Caco-2 (cell line): ENCODE measurements around the gene NUDT1. TPM values are rescaled to one million over a fixed set of nuclear protein-coding genes. Genes with fewer than 3 reads are reported as not detected.

Experiments
- BruUV-seq: library from RNA; stranded (reverse); fragments of 400-500 nt; replicated peaks from 2 replicates; lab custom pipeline; 2021; lab: Mats Ljungman, UMichigan
- CTCF ChIA-PET: fragments of 300-600 bp; sonication (Branson Sonifier 250); formaldehyde crosslinking; loops from one replicate; lab custom pipeline; 2022; ENCODE audit warnings: antibody characterized with exemption; lab: Charles Lee
- POLR2A ChIA-PET: fragments of 300-600 bp; sonication (Branson Sonifier 250); formaldehyde crosslinking; loops from one replicate; lab custom pipeline; 2022; ENCODE audit warnings: antibody characterized with exemption; lab: Charles Lee
- DNase-seq, 2 experiments: peaks; one replicate each; pipeline versions ENCODE4 v3.0.0 to v3.0.0-alpha.2; 2020 to 2022
- H3K27me3 ChIP-seq: replicated peaks from 2 replicates; pipeline ENCODE4 v1.6.0; 2011; ENCODE audit warnings: low read length; ENCODE audit not compliant: control insufficient read depth, insufficient read depth
- H3K36me3 ChIP-seq: 2 replicates; pipeline ENCODE4 v1.5.1; 2011; ENCODE audit warnings: low read length; ENCODE audit not compliant: control insufficient read depth, insufficient read depth
- H3K4me1 ChIP-seq: fragments of 250-450 bp; sonication (Bioruptor Pico); 2 replicates; pipeline ENCODE4 v1.5.1; 2020; ENCODE audit warnings: mild to moderate bottlenecking
- H3K4me3 ChIP-seq: 2 replicates; pipeline ENCODE4 v1.5.1; 2011; ENCODE audit warnings: low read depth, mild to moderate bottlenecking, control low read depth, low read length
- H3K9me3 ChIP-seq: fragments of 250-450 bp; sonication (Bioruptor Pico); 2 replicates; pipeline ENCODE4 v1.5.1; 2020; ENCODE audit warnings: mild to moderate bottlenecking, moderate library complexity
- H3K27ac Mint-ChIP-seq: one replicate; pipeline ENCODE4 v1.8.0; 2022; ENCODE audit warnings: mixed read lengths; ENCODE audit not compliant: unreplicated experiment
- H3K27me3 Mint-ChIP-seq: one replicate; pipeline ENCODE4 v1.8.0; 2022; ENCODE audit warnings: mixed read lengths; ENCODE audit not compliant: insufficient read depth, unreplicated experiment
- H3K36me3 Mint-ChIP-seq: one replicate; pipeline ENCODE4 v1.8.0; 2022; ENCODE audit warnings: mild to moderate bottlenecking, mixed read lengths; ENCODE audit not compliant: insufficient read depth, unreplicated experiment
- H3K4me1 Mint-ChIP-seq: one replicate; pipeline ENCODE4 v1.8.0; 2022; ENCODE audit warnings: low read depth, mixed read lengths; ENCODE audit not compliant: unreplicated experiment
- H3K4me3 Mint-ChIP-seq: one replicate; pipeline ENCODE4 v1.8.0; 2022; ENCODE audit warnings: mild to moderate bottlenecking, moderate library complexity, mixed read lengths; ENCODE audit not compliant: unreplicated experiment
- H3K9me3 Mint-ChIP-seq: one replicate; pipeline ENCODE4 v1.8.0; 2022; ENCODE audit warnings: mixed read lengths; ENCODE audit not compliant: unreplicated experiment
- intact Hi-C: fragments of 100-400 bp; cut with micrococcal nuclease; formaldehyde crosslinking; loops from one replicate; pipeline ENCODE4 v1.10.0; 2022; ENCODE audit not compliant: unreplicated experiment
- total RNA-seq: library from RNA; stranded (reverse); gene quantifications from 2 replicates; pipeline ENCODE4 v1.2.3, GENCODE V29; 2022
- TF ChIP-seq, protein P1 (sequence below), 2 experiments: fragments of 200-600 bp in 1 of 2; IDR thresholded peaks; 1 replicate in 1 of 2; 2 replicates in 1 of 2; pipeline versions ENCODE4 v1.5.1 to v1.8.0; 2011 to 2022; ENCODE audit warnings: antibody characterized with exemption in 1 of 2, control low read depth in 1 of 2, inconsistent platforms in 1 of 2, low read depth in 1 of 2, low read length in 1 of 2, mild to moderate bottlenecking in 1 of 2, moderate library complexity in 1 of 2; ENCODE audit not compliant: insufficient read depth in 1 of 2, severe bottlenecking in 1 of 2, unreplicated experiment in 1 of 2

NUDT1 gene
- total RNA-seq, 1 experiment from 2014 or later, result 42.8 TPM

DNA sequence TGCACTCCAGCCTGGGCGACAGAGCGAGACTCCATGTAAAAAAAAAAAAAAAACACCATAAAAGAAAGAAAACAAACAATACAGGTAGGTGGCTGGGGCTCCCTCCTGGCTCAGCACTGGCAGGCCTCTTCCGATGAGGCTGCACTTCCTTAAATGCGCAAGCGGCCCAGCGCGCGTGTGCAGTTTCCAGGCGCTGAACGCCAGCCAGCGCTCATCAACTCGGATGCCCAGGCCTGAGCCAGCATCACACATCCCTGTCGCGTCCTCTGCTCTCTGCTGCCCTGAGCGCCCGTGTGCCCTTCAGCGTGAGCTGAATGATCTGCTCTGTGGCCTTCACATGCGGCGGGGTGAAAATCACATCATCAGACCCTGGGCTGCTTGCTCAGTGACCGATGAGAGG is 31.8 kb downstream of the NUDT1 start:
- ChIA-PET POLR2A (no interaction called here), CTCF (interaction anchor here (0.6 kb wide), 1 partner anchor 67 kb away, joined by 6 read pairs; no protein-coding TSS in a partner anchor)
- Mint-ChIP-seq H3K9me3 (no peaks in the 10 kb centered on the region), H3K4me3 (no peak overlapping the region), H3K27me3 (no peaks in the 10 kb centered on the region), H3K36me3 (peaks cover 28% of the 10 kb centered on the region), H3K4me1 (peaks cover 5% of the 10 kb centered on the region), H3K27ac (no peak overlapping the region)
- Histone ChIP-seq H3K36me3 (peaks cover 7% of the 10 kb centered on the region), H3K4me3 (no peak overlapping the region), H3K4me1 (peaks cover 6% of the 10 kb centered on the region), H3K27me3 (no peaks in the 10 kb centered on the region), H3K9me3 (no peaks in the 10 kb centered on the region)
- TF ChIP-seq, protein P1, sequence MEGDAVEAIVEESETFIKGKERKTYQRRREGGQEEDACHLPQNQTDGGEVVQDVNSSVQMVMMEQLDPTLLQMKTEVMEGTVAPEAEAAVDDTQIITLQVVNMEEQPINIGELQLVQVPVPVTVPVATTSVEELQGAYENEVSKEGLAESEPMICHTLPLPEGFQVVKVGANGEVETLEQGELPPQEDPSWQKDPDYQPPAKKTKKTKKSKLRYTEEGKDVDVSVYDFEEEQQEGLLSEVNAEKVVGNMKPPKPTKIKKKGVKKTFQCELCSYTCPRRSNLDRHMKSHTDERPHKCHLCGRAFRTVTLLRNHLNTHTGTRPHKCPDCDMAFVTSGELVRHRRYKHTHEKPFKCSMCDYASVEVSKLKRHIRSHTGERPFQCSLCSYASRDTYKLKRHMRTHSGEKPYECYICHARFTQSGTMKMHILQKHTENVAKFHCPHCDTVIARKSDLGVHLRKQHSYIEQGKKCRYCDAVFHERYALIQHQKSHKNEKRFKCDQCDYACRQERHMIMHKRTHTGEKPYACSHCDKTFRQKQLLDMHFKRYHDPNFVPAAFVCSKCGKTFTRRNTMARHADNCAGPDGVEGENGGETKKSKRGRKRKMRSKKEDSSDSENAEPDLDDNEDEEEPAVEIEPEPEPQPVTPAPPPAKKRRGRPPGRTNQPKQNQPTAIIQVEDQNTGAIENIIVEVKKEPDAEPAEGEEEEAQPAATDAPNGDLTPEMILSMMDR (IDR thresholded peaks at IDR 0.05; ENCODE audit: insufficient read depth in 1 of 2, low read depth in 1 of 2, low read length in 1 of 2, severe bottlenecking in 1 of 2, unreplicated experiment in 1 of 2), result no peak
- intact Hi-C loops, result no loop called here
- no TSS peak for BruUV-seq
- no peak for DNase-seq

DNA sequence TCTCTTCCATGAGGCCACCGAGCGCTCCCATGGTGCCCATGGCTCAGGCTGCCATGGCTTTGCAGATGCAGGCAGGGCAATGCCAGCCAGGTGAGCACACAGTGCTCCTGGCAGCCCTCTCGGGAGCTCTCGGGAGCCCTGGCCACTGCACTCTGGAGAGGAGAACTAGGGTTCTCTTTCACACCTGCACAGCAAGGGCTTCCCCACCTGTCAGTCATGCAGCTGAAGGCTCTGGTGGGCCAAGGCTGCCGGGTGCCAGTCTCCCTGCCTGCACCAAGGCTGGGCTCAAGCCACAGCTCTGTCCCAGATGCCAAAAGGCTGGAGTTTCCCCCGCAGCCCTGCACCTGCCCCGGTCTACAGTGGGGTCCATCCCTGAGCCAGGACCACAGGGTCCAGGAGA is 32.6 kb downstream of the NUDT1 start:
- Histone ChIP-seq H3K9me3 (no peaks in the 10 kb centered on the region), H3K36me3 (peaks cover 7% of the 10 kb centered on the region), H3K4me1 (peaks cover 8% of the 10 kb centered on the region), H3K4me3 (no peak overlapping the region), H3K27me3 (no peaks in the 10 kb centered on the region)
- Mint-ChIP-seq H3K4me1 (peaks cover 7% of the 10 kb centered on the region), H3K4me3 (no peak overlapping the region), H3K9me3 (no peaks in the 10 kb centered on the region), H3K36me3 (peaks cover 22% of the 10 kb centered on the region), H3K27me3 (no peaks in the 10 kb centered on the region), H3K27ac (no peak overlapping the region)
- intact Hi-C loops, result no loop called here
- no peak for DNase-seq
- ChIA-PET CTCF (no interaction called here), POLR2A (no interaction called here)
- TF ChIP-seq, protein P1 (IDR thresholded peaks at IDR 0.05; ENCODE audit: insufficient read depth in 1 of 2, low read depth in 1 of 2, low read length in 1 of 2, severe bottlenecking in 1 of 2, unreplicated experiment in 1 of 2), result no peak
- BruUV-seq, result no TSS peak

DNA sequence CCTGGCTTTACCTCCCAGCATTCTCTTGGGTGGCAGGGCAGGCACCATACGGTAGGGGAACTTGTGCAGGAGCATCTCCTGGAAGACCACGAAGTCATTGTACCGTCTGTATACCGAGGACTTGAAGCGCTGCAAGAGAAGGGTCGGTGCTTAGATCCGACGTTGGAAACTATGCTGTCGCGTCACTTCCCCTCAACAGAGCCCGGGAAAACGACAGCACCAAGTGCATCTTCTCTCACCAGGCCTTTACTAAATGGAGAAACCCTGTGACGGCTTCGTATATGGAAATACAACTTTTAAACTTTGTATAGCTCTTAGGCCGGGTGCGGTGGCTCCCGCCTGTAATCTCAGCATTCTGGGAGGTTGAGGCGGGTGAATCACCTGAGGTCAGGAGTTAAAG is 33.1 kb downstream of the NUDT1 start:
- Histone ChIP-seq H3K4me3 (no peak overlapping the region), H3K36me3 (peaks cover 7% of the 10 kb centered on the region), H3K9me3 (no peaks in the 10 kb centered on the region), H3K27me3 (no peaks in the 10 kb centered on the region), H3K4me1 (peaks cover 9% of the 10 kb centered on the region)
- no peak overlapping the region for H3K27ac Mint-ChIP-seq
- H3K9me3 Mint-ChIP-seq, result no peaks in the 10 kb centered on the region
- peaks cover 10% of the 10 kb centered on the region for H3K4me1 Mint-ChIP-seq
- no peaks in the 10 kb centered on the region for H3K27me3 Mint-ChIP-seq
- ChIA-PET POLR2A (no interaction called here), CTCF (no interaction called here)
- H3K36me3 Mint-ChIP-seq, result peaks cover 19% of the 10 kb centered on the region
- H3K4me3 Mint-ChIP-seq, result no peak overlapping the region
- BruUV-seq, result no TSS peak
- TF ChIP-seq, protein P1 (IDR thresholded peaks at IDR 0.05; ENCODE audit: insufficient read depth in 1 of 2, low read depth in 1 of 2, low read length in 1 of 2, severe bottlenecking in 1 of 2, unreplicated experiment in 1 of 2), result no peak
- intact Hi-C loops, result no loop called here
- DNase-seq, result no peak
